Superior temporal gyrus (tissue), 1 donor: ENCODE measurements around the gene TOR4A.
A peak's percentile ranks its signal among the peaks of the same experiment; 100 is the strongest.

Experiments
- DNase-seq: peaks from one replicate; pipeline ENCODE4 v3.0.0-alpha.2; 2016; ENCODE audit errors: extremely low spot score

The TOR4A gene

DNA sequence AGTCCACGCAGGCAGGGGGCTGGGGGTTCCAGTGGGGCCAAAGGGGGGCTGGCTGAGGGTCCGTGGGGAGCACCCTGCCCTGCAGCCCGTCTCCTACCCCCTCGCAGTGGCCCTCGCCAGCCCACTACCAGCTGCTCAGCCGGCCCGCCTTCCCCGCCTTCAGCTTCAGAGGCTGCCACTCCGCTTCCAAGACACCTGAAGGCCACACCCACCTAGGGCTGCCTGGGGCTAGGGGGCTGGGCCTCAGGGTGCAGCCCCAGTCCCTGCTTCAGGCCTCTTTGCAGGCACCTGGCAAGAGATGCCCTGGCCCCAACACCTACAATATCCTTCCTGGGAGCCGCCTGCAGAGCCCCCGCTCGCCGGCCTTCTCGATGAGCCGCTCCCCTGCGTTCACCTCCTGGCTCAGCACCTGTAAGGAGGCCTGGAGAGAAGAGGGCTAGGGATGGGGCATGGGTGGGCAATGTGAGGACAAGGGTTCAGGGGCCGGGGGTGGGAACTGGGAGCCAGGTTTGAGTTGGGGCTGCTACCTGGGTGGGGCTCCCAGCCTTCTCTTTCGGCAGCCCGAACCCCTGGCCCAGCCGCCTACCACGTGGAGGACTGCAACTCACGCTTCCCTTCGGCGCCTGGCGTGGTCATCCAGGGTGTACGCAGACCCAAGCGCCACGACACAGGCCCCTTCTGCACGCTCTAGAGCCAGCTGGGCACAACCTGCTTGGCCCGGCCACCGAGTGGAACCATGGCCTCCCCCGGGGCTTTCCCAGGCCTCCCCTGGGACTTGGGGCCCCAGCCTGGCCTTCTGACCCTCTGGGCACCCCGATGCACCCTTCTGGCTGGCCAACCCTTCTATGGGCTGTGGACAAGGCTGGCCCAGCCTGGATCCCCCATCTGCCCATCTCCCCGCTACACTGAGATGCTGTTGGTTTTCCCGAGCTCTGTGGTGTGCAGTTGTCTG, 24.7 kb upstream of the TOR4A start:
- DNase-seq: no peak

DNA sequence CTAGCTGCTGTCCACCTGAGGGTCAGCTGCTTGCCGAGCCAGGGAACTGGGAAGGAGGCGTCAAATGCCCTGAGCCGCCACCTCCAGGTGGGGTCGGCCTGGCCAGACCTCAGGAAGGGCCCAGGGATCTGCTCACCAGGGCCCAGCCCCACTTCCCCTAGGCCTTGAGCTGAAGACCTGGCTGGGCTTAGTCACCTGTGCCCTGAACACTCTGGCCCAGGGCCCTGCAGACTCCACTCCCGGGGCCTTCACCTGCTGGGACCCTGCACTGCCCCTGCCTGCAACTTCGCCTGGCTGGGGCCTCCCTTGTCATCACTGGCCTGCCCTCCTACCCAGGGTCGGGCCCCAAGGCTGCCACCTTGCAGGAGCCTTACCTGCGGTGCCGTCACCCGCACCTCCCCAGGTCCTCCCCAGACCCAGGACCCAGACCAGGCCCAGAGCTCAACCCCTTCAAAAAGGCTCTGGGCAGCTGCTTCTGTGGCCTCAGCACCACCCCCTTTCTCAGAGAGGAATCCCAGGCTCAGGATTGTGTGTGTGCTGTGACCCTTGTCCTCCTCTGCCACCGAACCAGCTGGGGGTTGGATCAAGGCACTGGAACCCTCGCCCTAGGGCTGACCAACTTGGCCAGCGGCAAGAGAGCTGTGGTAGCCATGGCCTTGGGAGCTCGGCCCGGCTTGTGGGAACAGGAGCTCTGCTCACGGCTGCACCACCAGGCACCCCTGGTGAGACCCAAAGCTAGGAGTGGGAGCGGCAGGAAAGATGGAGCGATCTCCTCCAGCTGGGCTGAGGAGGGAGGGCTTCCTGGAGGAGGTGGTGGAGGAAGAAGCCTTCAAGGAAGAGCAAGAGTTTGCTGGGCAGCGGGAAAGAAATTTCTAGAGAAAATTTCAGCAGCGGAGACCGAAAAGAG, 23.6 kb upstream of the TOR4A start:
- no peak for DNase-seq

DNA sequence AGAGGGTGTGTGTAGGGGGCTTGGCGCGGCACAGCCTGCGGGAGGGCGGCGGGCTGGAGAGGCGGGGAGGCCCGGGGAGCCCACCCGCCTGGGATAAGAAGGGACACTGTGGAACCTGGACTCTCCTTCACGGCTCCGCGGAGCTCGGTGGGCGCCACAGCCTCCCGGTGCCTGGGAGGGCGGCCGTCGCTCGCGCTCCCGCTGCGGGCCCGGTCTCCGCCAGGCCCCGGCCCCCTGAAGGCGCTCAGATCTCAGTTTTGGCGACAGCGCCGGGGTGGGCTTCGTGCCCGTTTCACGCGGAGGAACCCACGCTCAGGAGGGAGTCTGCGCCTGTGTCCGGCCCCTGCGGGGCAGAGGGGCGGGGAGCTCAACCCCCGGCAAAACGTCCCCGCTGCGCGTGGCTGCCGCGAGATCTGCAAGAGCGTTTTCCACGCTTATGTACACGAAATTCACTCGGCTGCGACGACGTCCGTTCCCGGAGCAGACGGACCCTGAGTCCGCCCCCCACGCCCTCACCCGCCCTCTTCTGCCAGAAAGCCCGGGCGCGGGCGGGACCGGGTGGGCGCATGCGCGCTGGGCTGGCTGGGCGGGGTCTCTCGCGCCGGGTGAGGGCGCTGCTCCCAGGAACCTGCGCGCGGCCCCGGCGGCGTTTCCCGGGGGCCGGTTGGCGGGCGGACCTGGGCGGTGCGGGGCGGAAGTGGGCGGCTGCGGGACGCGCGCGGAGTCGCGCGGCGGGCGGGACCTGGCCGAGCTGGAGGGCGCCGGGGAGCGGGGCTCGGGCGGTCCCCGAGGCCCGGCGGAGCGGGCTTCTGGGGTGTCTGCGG, 22.7 kb upstream of the TOR4A start, which contains the start of gene NELFB:
Gene NELFB (plus strand): TSS at position 704 of the 824 bp plus-strand sequence.
- DNase-seq: peak; percentile 88

DNA sequence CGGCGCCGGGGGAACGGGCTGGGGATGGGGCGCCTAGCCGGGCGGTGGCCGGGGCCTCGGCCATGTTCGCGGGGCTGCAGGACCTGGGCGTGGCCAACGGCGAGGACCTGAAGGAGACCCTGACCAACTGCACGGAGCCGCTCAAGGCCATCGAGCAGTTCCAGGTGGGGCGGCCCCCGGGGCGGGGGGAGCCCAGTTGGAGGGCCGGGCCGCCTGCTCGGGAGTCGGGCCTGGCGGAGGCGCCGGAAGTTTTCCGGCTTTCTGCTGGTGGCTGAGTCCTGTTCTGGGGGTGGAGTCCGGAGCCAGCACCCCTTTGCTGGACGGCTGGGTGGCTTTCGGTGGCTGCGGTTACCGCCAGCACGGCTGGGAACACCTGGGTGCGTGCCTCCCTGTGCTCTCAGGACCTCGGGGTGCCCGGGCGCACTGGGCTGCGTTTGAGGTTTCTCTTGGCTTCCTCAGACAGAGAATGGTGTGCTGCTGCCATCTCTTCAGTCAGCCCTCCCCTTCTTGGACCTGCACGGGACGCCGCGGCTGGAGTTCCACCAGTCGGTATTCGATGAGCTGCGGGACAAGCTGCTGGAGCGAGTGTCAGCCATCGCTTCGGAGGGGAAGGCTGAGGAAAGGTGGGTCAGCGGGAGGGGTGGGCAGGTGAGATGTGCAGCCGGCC, 21.9 kb upstream of the TOR4A start:
- peak; percentile 7 for DNase-seq

DNA sequence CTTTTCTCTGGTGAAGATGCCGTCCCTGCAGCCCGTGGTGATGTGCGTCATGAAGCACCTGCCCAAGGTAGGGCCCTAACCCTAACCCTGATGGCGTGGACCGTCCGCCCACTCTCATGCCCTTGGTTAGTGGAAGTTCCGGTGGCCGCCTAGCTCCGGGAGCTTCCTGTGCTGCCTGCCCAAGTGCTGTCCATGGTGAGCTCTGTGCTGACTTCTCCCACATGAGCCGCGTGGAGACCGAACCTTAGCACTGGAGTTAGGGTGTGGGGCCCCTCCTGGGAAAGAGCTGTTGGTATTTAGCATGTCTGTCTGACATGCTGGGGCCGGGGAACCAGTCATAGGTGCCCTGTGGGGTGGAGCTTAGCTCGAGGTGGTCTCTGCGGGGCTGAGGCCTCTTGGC, 21.2 kb upstream of the TOR4A start:
- no peak for DNase-seq

DNA sequence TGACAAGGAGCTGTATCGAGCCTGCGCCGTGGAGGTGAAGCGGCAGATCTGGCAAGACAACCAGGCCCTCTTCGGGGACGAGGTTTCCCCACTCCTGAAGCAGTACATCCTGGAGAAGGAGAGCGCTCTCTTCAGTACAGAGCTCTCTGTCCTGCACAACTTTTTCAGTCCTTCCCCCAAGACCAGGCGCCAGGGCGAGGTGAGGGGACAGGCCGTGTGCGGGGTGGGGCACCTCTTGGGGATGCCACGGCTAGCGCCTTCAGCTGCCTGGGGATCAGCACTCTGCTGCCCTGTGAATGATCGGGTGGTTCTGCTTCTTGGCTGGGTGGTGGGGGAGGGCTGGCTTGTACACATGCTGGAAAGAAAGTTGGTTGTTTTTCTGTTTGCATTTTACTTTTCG, 20.7 kb upstream of the TOR4A start:
- no peak for DNase-seq

DNA sequence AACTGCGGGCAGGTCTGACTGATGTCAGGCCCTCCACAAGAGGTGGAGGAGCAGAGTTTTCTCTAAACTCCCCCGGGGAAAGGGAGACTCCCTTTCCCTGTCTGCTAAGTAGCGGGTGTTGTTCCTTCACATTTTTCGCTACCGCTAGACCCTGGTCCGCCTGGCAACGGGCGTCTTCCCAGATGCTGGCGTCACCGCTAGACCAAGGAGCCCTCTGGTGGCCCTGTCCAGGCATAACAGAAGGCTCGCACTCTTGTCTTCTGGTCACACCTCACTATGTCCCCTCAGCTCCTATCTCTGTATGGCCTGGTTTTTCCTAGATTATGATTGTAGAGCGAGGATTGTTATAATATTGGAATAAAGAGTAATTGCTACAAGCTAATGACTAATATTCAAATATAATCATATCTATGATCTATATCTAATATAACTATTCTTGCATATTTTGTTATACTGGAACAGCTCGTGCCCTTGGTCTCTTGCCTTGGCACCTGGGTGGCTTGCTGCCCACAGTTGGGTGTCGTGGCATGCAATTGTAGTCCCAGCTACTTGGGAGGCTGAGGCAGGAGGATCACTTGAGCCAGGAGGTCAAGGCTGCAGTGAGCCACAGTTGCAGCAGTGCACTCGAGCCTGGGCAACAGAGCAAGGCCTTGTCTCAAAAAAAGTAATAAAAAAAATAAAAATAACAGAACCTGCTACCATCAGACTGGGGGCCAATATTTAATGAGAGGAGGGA, 15.2 kb upstream of the TOR4A start:
- DNase-seq: peak; percentile 23

DNA sequence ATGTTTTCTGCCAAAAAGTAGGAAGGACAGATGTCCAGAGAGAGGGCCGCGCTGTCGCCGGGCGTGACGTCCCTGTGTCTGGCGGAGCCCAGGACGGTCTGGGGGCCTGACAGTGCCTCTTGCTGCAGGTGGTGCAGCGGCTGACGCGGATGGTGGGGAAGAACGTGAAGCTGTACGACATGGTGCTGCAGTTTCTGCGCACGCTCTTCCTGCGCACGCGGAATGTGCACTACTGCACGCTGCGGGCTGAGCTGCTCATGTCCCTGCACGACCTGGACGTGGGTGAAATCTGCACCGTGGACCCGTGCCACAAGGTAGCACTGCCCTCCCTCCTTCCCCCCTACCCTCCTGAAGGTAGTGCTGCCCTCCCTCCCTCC, 14.6 kb upstream of the TOR4A start:
- DNase-seq: no peak

DNA sequence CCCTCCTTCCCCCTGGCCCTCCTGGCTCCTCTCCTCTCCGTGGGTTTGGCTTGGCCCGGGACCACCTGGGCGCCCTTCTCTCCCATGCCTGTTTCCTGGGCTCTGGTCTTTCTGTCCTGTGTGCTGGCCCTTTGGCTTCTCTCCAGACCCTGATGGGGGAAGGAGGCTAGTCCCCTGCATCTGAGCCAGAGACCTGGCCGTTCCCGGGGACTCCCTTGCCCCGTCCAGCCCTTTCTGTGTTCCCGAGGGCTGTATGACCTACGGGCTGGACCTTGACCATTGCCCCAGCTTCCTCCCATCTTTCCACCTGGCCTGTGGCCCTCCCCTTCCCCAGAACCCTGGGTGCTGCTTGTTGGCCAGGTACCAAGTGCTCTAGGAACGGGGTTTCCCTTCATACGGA, 14.0 kb upstream of the TOR4A start:
- no peak for DNase-seq

DNA sequence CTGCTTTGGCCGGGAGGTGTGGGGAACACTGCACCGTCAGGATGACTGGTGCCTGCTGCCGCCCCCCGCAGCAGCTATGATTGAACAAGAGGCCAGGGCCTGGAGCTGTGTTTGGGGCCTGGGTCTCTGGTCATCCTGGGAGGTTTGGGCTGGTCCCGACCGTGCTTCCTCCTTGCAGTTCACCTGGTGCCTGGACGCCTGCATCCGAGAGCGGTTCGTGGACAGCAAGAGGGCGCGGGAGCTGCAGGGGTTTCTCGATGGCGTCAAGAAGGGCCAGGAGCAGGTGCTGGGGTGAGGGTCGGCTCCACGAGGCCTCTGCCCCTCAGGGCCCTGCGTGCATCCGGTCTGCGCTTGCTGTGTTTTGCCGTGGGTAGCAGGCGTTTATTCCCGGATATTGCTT, 13.5 kb upstream of the TOR4A start:
- no peak for DNase-seq

DNA sequence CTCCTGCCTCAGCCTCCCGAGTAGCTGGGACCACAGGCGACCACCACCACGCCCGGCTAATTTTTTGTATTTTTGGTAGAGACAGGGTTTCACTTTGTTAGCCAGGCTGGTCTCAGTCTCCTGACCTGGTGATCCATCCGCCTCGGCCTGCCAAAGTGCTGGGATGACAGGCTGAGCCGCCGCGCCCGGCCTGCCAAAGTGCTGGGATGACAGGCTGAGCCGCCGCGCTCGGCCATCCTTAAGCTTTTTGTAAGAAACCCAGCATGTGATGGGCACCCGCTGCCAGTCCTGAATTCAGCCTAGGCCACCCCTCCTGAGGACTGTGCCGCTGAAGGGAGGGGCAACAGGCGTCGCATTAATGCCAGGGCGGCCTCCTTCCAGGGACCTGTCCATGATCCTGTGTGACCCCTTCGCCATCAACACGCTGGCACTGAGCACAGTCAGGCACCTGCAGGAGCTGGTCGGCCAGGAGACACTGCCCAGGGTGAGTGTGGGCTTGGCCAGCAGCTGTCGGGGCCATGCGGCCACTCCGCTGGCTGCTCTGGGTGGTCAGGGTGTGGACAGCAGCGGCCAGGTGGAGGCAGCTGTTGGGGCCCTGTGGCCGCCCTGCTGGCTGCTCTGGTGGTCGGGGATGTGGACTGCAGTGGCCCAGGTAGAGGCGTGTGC, 11.9 kb upstream of the TOR4A start:
- no peak for DNase-seq

DNA sequence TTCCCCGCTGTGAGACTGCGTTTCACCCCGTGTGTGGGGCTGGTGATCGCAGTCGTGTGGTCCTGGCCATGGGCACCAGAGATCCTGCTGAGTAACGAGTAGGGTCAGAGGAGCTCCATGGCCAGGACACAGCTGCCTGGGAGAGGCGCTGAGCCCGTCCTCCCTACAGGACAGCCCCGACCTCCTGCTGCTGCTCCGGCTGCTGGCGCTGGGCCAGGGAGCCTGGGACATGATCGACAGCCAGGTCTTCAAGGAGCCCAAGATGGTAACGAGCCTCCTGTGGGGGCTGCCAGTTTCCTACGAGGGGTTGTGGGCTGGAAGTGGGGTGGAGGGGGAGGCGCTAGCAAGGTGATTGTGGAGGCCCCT, 11.4 kb upstream of the TOR4A start:
- DNase-seq: no peak

DNA sequence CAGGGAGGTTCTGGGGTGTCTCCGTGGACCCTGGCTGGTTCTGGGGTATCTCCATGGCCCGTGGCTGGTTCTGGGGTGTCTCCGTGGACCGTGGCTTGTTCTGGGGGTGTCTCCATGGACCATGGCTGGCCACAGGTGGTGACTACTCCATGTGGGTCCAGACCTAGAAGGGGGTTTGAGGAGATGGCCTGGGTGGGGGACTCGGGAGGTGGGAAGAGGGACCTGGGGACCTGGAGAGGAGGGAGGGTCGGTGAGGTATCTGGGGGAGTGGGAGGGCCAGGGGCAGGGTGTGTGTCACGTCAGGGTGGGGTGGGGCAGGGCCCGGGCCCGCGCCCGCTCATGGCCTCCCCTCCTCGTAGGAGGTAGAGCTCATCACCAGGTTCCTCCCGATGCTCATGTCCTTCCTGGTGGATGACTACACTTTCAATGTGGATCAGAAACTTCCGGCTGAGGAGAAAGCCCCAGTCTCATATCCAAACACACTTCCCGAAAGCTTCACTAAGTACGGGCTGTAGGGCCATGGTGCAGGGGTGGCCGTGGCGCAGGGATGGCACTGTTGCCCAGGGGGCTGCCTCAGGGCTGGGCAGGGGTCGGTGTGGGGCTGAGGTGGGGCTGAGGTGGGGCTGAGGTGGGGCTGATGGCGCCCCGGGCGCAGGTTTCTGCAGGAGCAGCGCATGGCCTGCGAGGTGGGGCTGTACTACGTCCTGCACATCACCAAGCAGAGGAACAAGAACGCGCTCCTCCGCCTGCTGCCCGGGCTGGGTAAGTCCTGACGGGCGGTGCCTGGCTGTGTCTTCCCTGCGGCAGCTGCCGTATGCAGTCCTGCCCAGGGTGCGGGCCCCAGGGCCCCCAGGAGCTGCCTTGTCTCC, 10.7 kb upstream of the TOR4A start:
- DNase-seq: no peak

DNA sequence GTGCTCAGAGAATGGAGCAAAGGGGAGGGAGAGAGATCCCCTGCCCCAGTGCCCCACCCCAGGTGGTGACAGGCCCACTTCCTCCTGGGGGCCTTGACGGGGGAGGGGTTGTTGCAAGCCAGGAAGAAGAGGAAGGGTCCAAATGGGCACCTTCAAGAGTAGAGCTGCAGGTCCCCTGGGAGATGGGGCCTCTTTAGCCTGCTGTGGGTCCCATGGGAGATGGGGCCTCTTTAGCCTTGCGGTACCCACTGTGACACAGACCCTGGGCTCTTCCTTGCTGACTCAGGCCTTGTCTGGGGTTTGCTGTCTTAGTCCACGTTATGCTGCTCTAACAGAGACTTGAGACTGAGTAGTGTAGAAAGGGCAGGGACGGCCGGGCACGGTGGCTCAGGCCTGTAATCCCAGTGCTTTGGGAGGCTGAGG, 9.6 kb upstream of the TOR4A start:
- DNase-seq: no peak

DNA sequence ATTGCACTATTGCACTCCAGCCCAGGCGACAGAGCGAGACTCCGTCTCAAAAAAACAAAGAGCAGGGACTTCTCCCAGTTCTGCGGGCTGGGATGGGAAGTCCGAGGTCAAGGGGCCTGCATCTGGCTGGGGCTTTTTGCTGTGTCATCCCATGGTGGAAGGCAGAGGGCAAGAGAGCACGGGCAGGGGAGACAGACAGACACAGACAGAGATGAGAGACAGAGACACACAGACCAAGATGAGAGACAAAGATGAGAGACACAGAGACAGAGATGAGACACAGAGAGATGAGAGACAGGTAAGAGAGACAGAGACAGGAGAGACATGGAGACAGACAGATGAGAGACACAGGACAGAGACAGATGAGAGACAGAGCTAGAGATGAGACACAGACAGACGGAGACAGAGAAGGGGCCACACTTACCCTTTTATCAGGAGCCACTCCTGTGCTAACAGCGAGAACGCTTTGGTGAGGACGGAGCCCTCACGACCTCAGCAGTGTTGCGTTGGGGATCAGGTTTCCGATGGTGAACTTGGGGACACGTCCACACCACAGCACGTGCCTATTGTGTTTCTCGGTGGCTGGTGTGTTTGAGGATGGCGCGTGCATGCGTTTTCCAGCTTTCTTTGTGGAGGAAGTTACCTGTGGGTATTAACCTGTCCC, 8.9 kb upstream of the TOR4A start:
- no peak for DNase-seq

DNA sequence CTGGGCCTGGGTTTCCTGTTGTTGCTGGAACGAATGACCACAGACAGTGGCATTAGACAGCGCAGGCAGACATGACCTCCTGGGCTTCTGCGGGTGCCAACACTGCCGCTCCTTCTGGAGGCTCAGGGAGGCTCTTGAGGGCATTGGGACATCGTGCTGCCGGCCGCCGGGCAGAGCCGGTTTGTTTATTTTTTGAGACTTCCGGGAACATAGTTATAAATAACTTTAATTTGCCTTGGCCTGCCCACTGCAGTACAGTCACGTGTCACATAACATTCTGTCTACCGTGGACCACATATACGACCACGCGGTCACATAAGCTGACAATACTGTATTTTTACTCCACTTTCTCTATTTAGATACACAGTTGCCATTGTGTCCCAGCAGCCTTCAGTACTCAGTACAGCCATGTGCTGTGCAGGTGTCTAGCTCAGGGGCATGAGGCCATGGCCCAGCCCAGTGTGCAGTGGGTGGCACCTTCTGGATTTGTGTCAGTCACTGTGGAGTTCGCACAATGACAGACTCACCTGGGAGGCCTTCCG, 8.2 kb upstream of the TOR4A start:
- no peak for DNase-seq

DNA sequence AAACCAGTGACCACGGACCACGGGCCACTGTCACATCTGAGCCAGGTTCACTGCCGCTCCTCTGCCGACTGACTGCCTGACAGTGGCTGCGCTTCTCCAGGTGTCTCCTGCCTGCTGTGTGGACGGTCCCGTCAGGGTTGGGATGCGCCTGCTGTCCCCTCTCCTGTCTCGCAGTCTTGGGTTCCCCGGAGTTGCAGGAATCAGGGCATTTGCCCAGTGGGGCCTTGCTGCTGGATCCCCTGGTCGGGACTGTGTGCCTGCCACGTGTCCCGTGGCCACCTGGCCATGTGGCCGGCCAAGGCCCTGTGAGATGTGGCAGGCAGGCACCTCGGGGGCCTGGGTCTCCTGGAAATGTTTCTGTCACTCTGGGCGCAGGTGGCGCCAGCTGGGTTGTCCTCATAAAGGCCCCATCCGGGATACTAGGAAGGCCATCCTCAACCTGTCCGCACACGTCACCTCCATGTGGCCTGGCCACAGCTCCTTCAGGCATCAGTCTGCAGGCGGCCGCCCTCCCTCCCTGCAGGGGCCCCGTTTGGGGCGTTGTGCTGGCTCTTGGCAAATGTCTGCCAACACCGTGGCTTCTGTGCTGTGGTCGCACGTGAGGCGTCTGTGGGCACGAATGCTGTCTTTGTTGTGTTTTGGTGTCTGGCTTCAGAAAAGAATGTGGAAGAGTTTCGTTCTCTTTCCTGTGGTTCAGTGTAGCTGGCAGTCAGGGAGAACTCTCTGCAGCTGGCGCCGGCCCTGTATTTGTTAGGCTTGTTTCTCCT, 6.4 kb upstream of the TOR4A start:
- DNase-seq: no peak
